GM18868 (cell line): ENCODE results near the gene NUDT4.
A peak's percentile ranks its signal among the peaks of the same experiment; 100 is the strongest.
"Not testable (repeated sequence)": the region's sequence is repeated elsewhere in the genome, so short reads cannot be mapped to it uniquely, and the experiment has no call there.

Experiments
- ATAC-seq: cut with Tn5 transposase; IDR thresholded peaks from one replicate; pipeline ENCODE4 v1.9.1; 2021; ENCODE audit warnings: mild to moderate bottlenecking, moderate library complexity; ENCODE audit not compliant: unreplicated experiment

NUDT4 gene

GRCh38 chr12:93399183-93399863, 21.6 kb downstream of the NUDT4 start:
- ATAC-seq = peak; percentile 91

GRCh38 chr12:93402333-93403311, 24.9 kb downstream of the NUDT4 start:
- ATAC-seq = no peak

GRCh38 chr12:93403988-93404803, 26.5 kb downstream of the NUDT4 start:
- ATAC-seq = no peak

- ATAC-seq = no peak
These were observed 27.5 kb downstream of the NUDT4 start for GRCh38 chr12:93404961-93405849.

- ATAC-seq = no peak
These were observed 29.6 kb downstream of the NUDT4 start for GRCh38 chr12:93407054-93407962.

GRCh38 chr12:93407963-93408283, 30.2 kb downstream of the NUDT4 start:
- ATAC-seq = no peak

- no peak for ATAC-seq
These were observed 31.1 kb downstream of the NUDT4 start for GRCh38 chr12:93408813-93409212.

- not testable (repeated sequence) for ATAC-seq
These were observed 31.8 kb downstream of the NUDT4 start for GRCh38 chr12:93409343-93410187.

- not testable (repeated sequence) for ATAC-seq
These were observed 33.3 kb downstream of the NUDT4 start for GRCh38 chr12:93411060-93411459.

GRCh38 chr12:93412396-93412795, 34.7 kb downstream of the NUDT4 start:
- ATAC-seq = not testable (repeated sequence)

- ATAC-seq = no peak
These were observed 35.3 kb downstream of the NUDT4 start for GRCh38 chr12:93413064-93413463.

- ATAC-seq = peak; percentile 59
These were observed 38.2 kb downstream of the NUDT4 start for GRCh38 chr12:93415723-93416464.

- ATAC-seq = no peak
These were observed 40.3 kb downstream of the NUDT4 start for GRCh38 chr12:93417967-93418480.

GRCh38 chr12:93419388-93420034, 41.8 kb downstream of the NUDT4 start:
- no peak for ATAC-seq

GRCh38 chr12:93422050-93422449, 44.3 kb downstream of the NUDT4 start:
- ATAC-seq = no peak

- peak; percentile 27 for ATAC-seq
These were observed 48.1 kb downstream of the NUDT4 start for GRCh38 chr12:93425736-93426411.
